Hippocampal formation (tissue), 2 donors: Measurements from ENCODE around the gene EFCAB13.

Source experiments
- DNase-seq, 2 donors: peaks; one replicate each; lab custom pipeline; 2025; lab: John Stamatoyannopoulos, UW

Gene EFCAB13

GRCh38 chr17:47295037-47295873 lies 28.5 kb upstream of the EFCAB13 start:
- peak; percentile 42 to 64 for DNase-seq

GRCh38 chr17:47295874-47296255 lies 27.9 kb upstream of the EFCAB13 start:
- DNase-seq: no peak

GRCh38 chr17:47297661-47298400 lies 25.9 kb upstream of the EFCAB13 start:
- DNase-seq: no peak

- no peak for DNase-seq
These were observed 25.0 kb upstream of the EFCAB13 start for GRCh38 chr17:47298712-47299111.

- DNase-seq: no peak
These were observed 24.4 kb upstream of the EFCAB13 start for GRCh38 chr17:47299239-47299910.

- no peak for DNase-seq
These were observed 23.0 kb upstream of the EFCAB13 start for GRCh38 chr17:47300718-47301117.

GRCh38 chr17:47301161-47301560 lies 22.6 kb upstream of the EFCAB13 start:
- no peak for DNase-seq

GRCh38 chr17:47301831-47302230 lies 21.9 kb upstream of the EFCAB13 start:
- no peak for DNase-seq

- DNase-seq: no peak
These were observed 19.6 kb upstream of the EFCAB13 start for GRCh38 chr17:47304186-47304585.

GRCh38 chr17:47305302-47305923 lies 18.3 kb upstream of the EFCAB13 start:
- DNase-seq: no peak

GRCh38 chr17:47310186-47310733 lies 13.5 kb upstream of the EFCAB13 start:
- DNase-seq: no peak

- DNase-seq: no peak
These were observed 12.3 kb upstream of the EFCAB13 start for GRCh38 chr17:47311420-47311819.

GRCh38 chr17:47315451-47316266 lies 8.1 kb upstream of the EFCAB13 start:
- DNase-seq: peak; percentile 7 to 76

- no peak for DNase-seq
These were observed 7.4 kb upstream of the EFCAB13 start for GRCh38 chr17:47316311-47316710.

- no peak for DNase-seq
These were observed 6.6 kb upstream of the EFCAB13 start for GRCh38 chr17:47317119-47317518.

- no peak for DNase-seq
These were observed 5.4 kb upstream of the EFCAB13 start for GRCh38 chr17:47318197-47318918.

- DNase-seq: no peak
These were observed 2.8 kb upstream of the EFCAB13 start for GRCh38 chr17:47320879-47321502.

- peak in 1 of 2 donors; percentile 26 for DNase-seq
These were observed 667 bp downstream of the EFCAB13 start for GRCh38 chr17:47324224-47325020.

GRCh38 chr17:47325176-47325575 lies 1.4 kb downstream of the EFCAB13 start:
- DNase-seq: no peak
